SK-MEL-5 (cell line): ENCODE measurements around the gene SH3BGRL2. TPM values are rescaled to one million over a fixed set of nuclear protein-coding genes. Genes with fewer than 3 reads are reported as not detected.

Source experiments
- DNase-seq: peaks from one replicate; pipeline ENCODE4 v3.0.0-alpha.2; 2016; ENCODE audit warnings: low read depth, low spot score
- in situ Hi-C: cut with HindIII; loops from 2 replicates; pipeline ENCODE4 v1.10.0; 2016; ENCODE audit warnings: low sequenced_read_pairs, high pct_unique_total_duplicates, low pct_unique_long_range_greater_than_20kb
- polyA plus RNA-seq, 2 experiments: library from polyadenylated mRNA; depleted of rRNA; stranded (reverse); fragments of >200 nt; gene quantifications; 2 replicates each; pipeline ENCODE4 v1.2.3, GENCODE V29; 2015
- total RNA-seq: library from RNA; depleted of rRNA; stranded (reverse); fragments of >200 nt; shearing (Covaris generic); gene quantifications from 2 replicates; pipeline ENCODE4 v1.2.3, GENCODE V29; 2014; rRNA removed

Gene SH3BGRL2
- 0.98 and 1.0 TPM in 2 replicates for total RNA-seq
- 1.1 and 1.5 TPM in 2 replicates for polyA plus RNA-seq (2015; cell fraction: cytosol; rRNA removed)
- polyA plus RNA-seq (2015; cell fraction: nucleus; rRNA removed), result 0.09 and 0.44 TPM in 2 replicates

GRCh38 chr6:79630883-79631692, at the start of gene SH3BGRL2:
SH3BGRL2 (plus strand) TSS chr6:79631329; CDS start chr6:79631462, 133 bp downstream.
- DNase-seq, result peak; percentile 49
- in situ Hi-C loops, result no loop called here

DNA sequence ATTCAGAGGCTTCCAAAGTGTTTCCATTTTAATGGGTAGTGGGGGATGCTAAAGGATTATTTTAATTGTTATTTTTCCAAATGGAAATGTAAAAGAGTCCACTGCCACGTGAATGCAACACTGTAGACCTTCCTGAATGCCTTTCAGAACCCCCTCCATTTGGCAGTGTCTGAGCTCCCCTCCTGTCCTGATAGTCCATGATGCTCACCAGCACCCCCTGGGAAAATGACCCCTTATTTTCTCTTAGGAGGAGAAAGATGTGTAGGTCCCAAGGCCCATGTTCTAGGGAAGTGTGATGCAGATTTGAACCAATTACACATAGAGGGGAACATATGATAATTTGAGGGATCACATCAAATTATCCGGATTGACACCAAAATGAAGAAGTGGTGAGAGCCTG, 46.8 kb upstream of the SH3BGRL2 start:
- in situ Hi-C loops, result no loop called here
- DNase-seq, result no peak

DNA sequence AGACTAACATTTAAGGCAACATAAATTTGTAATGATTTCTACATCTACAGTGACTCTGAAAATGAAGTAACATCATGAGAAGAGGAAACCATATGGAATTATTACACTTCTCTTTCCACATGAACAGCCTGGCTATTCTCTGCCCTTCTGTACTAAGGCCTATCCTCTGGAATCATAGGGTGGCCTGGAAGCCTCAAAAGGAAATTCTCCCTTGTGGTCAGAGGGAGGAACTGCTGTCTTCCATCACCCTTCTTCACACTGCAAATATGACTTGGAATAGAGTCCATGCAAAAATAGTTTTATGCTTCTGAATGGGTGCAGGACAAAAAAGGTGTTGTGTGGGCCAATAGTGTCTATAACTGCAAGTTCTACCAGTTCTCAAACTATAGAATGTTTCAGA, 44.6 kb upstream of the SH3BGRL2 start:
- in situ Hi-C loops, result no loop called here
- peak; percentile 75 for DNase-seq

DNA sequence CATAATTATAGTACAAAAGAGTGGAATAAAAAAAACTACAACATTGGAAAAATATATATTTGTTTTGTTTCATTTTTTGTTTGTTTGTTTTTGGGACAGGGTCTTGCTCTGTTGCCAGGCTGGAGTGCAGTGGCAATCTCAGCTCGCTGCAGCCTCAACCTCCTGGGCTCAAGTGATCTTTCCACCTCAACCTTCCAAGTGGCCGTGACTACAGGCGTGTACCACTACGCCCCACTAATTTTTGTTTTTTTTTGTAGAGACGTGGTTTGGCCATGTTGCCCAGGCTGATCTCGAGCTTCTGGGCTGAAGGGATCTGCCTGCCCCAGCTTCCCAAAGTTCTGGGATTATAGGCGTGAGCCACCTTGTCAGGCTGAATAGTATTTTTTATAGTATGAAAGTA, 41.4 kb upstream of the SH3BGRL2 start:
- in situ Hi-C loops, result no loop called here
- DNase-seq, result no peak

- no peak for DNase-seq
- in situ Hi-C loops, result no loop called here
Measured at GRCh38 chr6:79597155-79597554, 34.0 kb upstream of the SH3BGRL2 start.

DNA sequence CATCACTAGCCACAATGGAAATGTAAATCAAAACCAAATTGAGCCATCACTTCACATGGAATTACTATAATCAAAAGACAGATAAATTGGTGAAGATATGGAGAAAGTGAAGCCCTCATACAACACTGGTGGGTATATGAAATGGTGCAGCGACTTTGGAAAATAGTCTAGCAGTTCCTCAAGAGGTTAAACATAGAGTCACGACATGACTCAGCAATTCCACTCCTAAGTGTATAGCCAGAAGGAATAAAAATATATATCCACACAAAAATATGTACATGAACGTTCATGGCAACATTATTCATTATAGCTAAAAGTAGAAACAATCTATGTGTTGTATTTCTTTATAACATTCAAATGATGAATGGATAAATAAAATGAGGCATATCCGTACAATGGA, 33.1 kb upstream of the SH3BGRL2 start:
- in situ Hi-C loops, result no loop called here
- DNase-seq, result no peak

DNA sequence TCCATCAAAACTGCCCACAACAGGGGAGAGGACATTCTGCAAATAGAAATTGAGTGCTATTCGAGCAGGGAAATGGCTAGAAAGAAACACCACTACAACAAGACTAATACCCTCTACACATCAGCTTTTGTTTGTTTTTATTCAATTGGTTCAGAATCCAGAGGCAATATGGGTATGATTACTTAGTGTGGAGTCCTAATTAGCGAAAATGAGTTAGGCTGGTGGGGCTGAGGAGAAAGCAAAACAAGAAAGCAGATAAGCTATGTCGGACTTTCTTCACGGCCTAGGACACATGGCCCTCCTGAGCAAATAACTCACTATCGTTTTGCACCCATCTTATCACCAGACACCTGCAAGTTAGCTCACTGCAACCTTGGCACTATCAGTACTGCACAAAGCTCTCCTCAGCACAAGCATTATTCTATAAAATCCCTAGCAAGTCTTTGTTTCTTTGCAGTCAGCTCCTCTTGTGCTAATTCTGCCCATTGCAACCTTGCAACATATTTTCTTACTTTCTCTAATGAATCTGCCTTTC, 31.3 kb upstream of the SH3BGRL2 start:
- in situ Hi-C loops, result no loop called here

GRCh38 chr6:79600313-79600712, 30.8 kb upstream of the SH3BGRL2 start:
- DNase-seq, result no peak
- in situ Hi-C loops, result no loop called here

More for the DNA sequence above, 31.3 kb upstream of the SH3BGRL2 start:
- no peak for DNase-seq

- in situ Hi-C loops, result no loop called here
- no peak for DNase-seq
Measured at GRCh38 chr6:79600812-79601609, 30.1 kb upstream of the SH3BGRL2 start.

- DNase-seq, result no peak
- in situ Hi-C loops, result no loop called here
Measured at GRCh38 chr6:79602859-79603258, 28.3 kb upstream of the SH3BGRL2 start.

DNA sequence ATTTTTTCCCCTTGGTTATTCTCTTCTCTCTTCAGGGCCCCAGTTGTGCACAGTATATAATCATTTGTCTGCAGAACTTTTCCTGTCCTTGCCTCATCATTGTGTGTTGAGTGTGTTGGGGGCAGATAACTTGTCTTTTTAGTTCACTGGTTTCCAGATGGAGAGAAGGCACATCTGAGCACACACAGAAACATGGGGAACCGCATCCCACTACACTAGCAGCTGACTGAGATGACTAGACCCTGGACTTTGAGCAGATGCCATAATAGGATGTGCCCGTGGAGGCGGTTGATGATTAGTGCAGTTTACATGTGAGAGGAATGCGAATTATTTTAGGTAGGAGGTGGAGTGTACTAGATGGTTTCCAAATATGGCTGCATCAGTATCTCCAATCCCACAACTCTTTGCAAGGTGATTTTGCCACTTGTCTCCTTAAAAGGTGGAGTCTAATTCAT, 26.5 kb upstream of the SH3BGRL2 start:
- in situ Hi-C loops, result no loop called here
- DNase-seq, result no peak

DNA sequence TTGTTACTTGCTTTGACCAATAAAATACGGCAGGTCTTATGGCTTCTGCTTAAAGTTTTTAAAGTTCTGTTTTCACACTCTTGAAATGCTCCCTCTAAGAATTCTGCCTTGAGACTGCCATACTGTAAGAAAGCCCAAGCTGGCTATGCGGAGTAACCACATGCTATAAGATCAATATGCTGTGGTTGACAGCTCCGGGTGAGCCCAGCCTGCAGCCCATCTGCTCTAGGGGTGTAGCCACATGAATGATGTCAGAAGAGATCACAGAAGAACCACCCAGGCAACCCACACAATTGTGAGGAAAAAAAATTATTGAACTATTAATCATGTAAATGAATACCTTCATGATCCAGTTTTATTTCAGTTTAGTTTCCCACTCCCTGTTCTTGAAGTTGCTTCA, 26.1 kb upstream of the SH3BGRL2 start:
- in situ Hi-C loops, result no loop called here
- no peak for DNase-seq

DNA sequence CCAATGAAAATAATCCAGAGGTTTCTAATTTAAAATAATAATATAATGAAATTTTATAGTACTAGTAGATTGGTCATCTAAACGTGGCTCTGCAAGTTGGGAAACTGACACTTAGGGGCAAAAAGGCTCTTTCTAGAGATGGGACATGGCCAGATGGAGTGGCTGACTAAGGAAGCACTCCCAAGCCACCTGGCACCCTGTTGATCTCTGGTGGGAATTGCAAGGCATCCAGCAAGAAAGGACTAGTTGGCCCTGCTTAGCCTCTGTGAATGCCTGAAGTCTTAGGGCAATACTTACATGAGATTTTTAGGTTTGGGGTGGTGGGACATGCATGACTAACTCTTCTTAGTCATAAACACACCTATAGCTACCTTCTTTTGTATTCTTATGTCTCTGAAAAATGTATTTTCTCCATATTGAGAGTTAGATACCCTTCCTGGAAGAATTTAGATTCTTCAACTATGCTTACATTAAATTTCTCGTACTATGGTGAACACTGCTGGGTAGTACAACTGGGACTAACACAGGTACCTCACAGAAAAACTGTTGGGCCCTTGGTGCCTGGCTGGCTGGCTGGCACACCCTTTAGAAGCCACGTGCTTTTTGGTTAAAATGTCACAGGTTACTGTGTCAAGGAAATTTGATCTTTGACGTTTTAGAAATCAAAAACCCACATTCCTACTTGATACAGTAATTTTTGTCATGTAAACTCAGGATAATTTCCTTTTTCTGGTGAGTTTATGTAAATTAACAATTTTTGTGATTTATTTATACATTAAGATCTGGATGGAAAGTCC, 25.0 kb upstream of the SH3BGRL2 start:
- DNase-seq, result no peak
- in situ Hi-C loops, result no loop called here

- no peak for DNase-seq
- in situ Hi-C loops, result no loop called here
Measured at GRCh38 chr6:79607000-79607399, 24.1 kb upstream of the SH3BGRL2 start.

- DNase-seq, result no peak
- in situ Hi-C loops, result no loop called here
Measured at GRCh38 chr6:79608334-79609224, 22.6 kb upstream of the SH3BGRL2 start.

GRCh38 chr6:79609225-79609595, 21.9 kb upstream of the SH3BGRL2 start:
- in situ Hi-C loops, result no loop called here
- no peak for DNase-seq
